ENCODE results near the gene C16orf54. TPM values are rescaled to one million over a fixed set of nuclear protein-coding genes. Genes with fewer than 3 reads are reported as not detected.

Gene C16orf54
- total and polyA plus RNA-seq, 2 of the 4 experiments (the other 2 are of a cell fraction), result not detected

DNA sequence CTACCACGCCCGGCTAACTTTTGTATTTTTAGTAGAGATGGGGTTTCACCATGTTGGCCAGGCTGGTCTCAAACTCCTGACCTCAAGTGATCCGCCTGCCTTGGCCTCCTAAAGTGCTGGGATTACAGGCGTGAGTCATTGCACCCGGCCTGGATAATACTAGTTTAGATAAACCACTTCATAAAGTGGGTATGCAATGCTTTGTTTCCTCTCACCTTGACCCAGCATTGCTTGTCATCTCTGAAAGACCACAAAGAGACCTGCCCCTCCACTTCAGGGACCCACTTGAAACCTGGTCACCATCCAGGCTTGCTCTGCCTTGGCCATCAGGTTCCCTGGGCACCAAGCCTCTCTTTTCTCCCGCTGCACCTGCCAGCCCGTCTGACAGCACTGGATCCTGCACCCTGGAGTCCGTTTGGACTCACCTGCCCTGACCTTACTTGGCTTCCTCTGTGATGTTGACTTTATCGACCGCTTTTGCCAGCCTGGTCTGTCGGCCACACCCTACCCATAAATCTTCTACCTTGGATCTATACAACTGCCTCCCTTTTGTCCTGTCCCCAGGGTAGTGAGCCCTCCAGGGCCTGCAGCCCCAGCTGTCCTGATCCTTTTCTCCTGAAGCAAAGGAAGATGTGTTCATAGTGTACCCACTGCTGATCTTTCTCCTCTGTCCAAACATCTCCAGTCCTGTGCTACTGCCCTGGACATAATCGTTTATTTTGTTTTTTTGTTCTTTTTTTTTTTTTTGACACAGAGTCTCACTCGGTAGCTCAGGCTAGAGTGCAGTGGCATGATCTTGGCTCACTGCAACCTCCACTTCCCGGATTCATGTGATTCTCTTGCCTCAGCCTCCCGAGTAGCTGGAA, 19.6 kb upstream of the C16orf54 start:
- no peak overlapping the region for H2BK5ac ChIP-seq (ENCODE audit: low read depth, low read length, poor library complexity, severe bottlenecking)
- no peak for TF ChIP-seq BHLHE40 (IDR thresholded peaks at IDR 0.05; ENCODE audit: low read depth, low read length)
- TF ChIP-seq CHD1 (IDR thresholded peaks at IDR 0.05; ENCODE audit: low read depth, low read length), result no peak
- TF ChIP-seq POLR2A (IDR thresholded peaks at IDR 0.05; ENCODE audit: low read depth, low read length), result no peak
- TF ChIP-seq, protein P1, sequence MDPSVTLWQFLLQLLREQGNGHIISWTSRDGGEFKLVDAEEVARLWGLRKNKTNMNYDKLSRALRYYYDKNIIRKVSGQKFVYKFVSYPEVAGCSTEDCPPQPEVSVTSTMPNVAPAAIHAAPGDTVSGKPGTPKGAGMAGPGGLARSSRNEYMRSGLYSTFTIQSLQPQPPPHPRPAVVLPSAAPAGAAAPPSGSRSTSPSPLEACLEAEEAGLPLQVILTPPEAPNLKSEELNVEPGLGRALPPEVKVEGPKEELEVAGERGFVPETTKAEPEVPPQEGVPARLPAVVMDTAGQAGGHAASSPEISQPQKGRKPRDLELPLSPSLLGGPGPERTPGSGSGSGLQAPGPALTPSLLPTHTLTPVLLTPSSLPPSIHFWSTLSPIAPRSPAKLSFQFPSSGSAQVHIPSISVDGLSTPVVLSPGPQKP (IDR thresholded peaks at IDR 0.05; ENCODE audit: borderline replicate concordance, low read depth, low read length), result no peak
- BruUV-seq (replicated peaks), result no TSS peak
- in situ Hi-C loops (cut with MboI; ENCODE audit: low sequenced_read_pairs), result no loop called here
- no peak overlapping the region for H4K8ac ChIP-seq (ENCODE audit: low read depth in 2 of 2, low read length in 2 of 2)
- H3K4me1 ChIP-seq (ENCODE audit: control insufficient read depth, insufficient read depth, low read length), result no peaks in the 10 kb centered on the region
- ATAC-seq (ENCODE audit: low read depth), result no peak
- no peak overlapping the region for H3K18ac ChIP-seq (ENCODE audit: low read depth, low read length)
- no peak overlapping the region for H3K4me2 ChIP-seq (ENCODE audit: low read depth, low read length)
- WGBS, 2 experiments (ENCODE audit: extremely low coverage in 2 of 2, insufficient read length in 1 of 2), result 72% methylated on average over 4 of the region's 15 CpGs; no CpG with 5 or more reads in 1 of the 2 experiments
- H3K9me1 ChIP-seq (ENCODE audit: insufficient read depth, low read length), result no peaks in the 10 kb centered on the region
- H3K79me1 ChIP-seq (ENCODE audit: low read depth in 1 of 2, low read length in 2 of 2), result no peaks in the 10 kb centered on the region
- H3K9ac ChIP-seq (ENCODE audit: low read depth, low read length), result no peak overlapping the region
- H3K36me3 ChIP-seq (ENCODE audit: control insufficient read depth, insufficient read depth, low read length), result no peaks in the 10 kb centered on the region
- no peak overlapping the region for H3K4me3 ChIP-seq (ENCODE audit: insufficient read depth, low read depth, low read length)
- intact Hi-C loops (cut with micrococcal nuclease), result no loop called here
- H3K9me3 ChIP-seq (ENCODE audit: control insufficient read depth, insufficient read depth, low read length), result no peaks in the 10 kb centered on the region
- H3K27ac ChIP-seq (ENCODE audit: insufficient read depth, low read length), result no peak overlapping the region
- H3K14ac ChIP-seq (replicated peaks; ENCODE audit: low read depth, low read length), result no peak overlapping the region
- no peak overlapping the region for H2BK15ac ChIP-seq (ENCODE audit: low read depth, low read length)
- no peak overlapping the region for H2AFZ ChIP-seq (replicated peaks; ENCODE audit: low read length, poor library complexity)
- no peak overlapping the region for H2BK120ac ChIP-seq (ENCODE audit: low read depth, low read length)
- no peak overlapping the region for H3K4ac ChIP-seq (ENCODE audit: low read depth, low read length)
- H4K5ac ChIP-seq (ENCODE audit: low read depth, low read length), result no peak overlapping the region
- no peak overlapping the region for H3K56ac ChIP-seq (ENCODE audit: extremely low read depth, insufficient read depth, low read length)
- dilution Hi-C loops (cut with HindIII; ENCODE audit: low sequenced_read_pairs, unreplicated experiment), result no loop called here
- no peak overlapping the region for H2BK20ac ChIP-seq (ENCODE audit: low read depth, low read length)
- no peak overlapping the region for H2AK5ac ChIP-seq (ENCODE audit: low read depth, low read length)
- H3K23ac ChIP-seq (ENCODE audit: low read depth, low read length), result no peak overlapping the region
- CTCF ChIA-PET, result no interaction called here
- DNase-seq, result no peak
- no peak overlapping the region for H2AK9ac ChIP-seq (replicated peaks; ENCODE audit: low read depth, low read length, poor library complexity)
- peaks cover 7% of the 10 kb centered on the region for H3K27me3 ChIP-seq (ENCODE audit: control insufficient read depth, insufficient read depth, low read length)
- POLR2A ChIA-PET (ENCODE audit: unreplicated experiment), result no interaction called here
- no peak overlapping the region for H4K91ac ChIP-seq (ENCODE audit: insufficient read depth, low read depth, low read length)
- H4K20me1 ChIP-seq (ENCODE audit: insufficient read depth, low read length), result no peaks in the 10 kb centered on the region

All from IMR-90 (cell line).